SK-N-SH (cell line): Measurements from ENCODE around the gene ARHGAP26. TPM values are rescaled to one million over a fixed set of nuclear protein-coding genes. Genes with fewer than 3 reads are reported as not detected.

ENCODE experiments used
- CTCF ChIA-PET: fragments of 300-600, 350-600 bp; formaldehyde crosslinking; extraction: SDS; loops from one replicate; lab custom pipeline; 2021; lab: Yijun Ruan, JAX
- POLR2A ChIA-PET: fragments of 350-600 bp; sonication (Branson Sonifier 250); formaldehyde crosslinking; extraction: SDS; loops from one replicate; lab custom pipeline; 2020; ENCODE audit warnings: antibody characterized with exemption, inconsistent platforms; lab: Yijun Ruan, JAX
- DNase-seq: peaks from one replicate; pipeline ENCODE4 v3.0.0; 2012
- H2AFZ ChIP-seq: fragments of 200-600 bp; sonication (generic); 2 replicates; pipeline ENCODE4 v1.8.1; 2016; ENCODE audit warnings: antibody characterized with exemption, mild to moderate bottlenecking, low read depth
- H3F3A ChIP-seq: fragments of 200-600 bp; sonication (generic); replicated peaks from 2 replicates; pipeline ENCODE3; 2016; ENCODE audit warnings: antibody characterized with exemption, mild to moderate bottlenecking; ENCODE audit not compliant: insufficient read depth
- H3K27ac ChIP-seq, 2 experiments: fragments of 200-500 bp in 1 of 2; fragments of 200-600 bp in 1 of 2; sonication (Bioruptor generic) in 1 of 2; sonication (generic), shearing (Covaris generic) in 1 of 2; 2 replicates each; pipeline versions ENCODE4 v1.5.1 to v1.6.1; 2014 to 2016; ENCODE audit warnings: low read depth in 2 of 2, inconsistent platforms in 1 of 2, low read length in 1 of 2, mild to moderate bottlenecking in 1 of 2, mixed read lengths in 1 of 2
- H3K27me3 ChIP-seq: fragments of 200-600 bp; sonication (generic), shearing (Covaris generic); 2 replicates; pipeline ENCODE4 v1.6.1; 2016; ENCODE audit warnings: mixed run types; ENCODE audit not compliant: insufficient read depth
- H3K36me3 ChIP-seq, 2 experiments: fragments of 200-500 bp in 1 of 2; fragments of 200-600 bp in 1 of 2; sonication (Bioruptor generic) in 1 of 2; sonication (generic) in 1 of 2; replicated peaks in 1 of 2; 2 replicates each; pipeline versions ENCODE3 to v1.5.1; 2014 to 2016; ENCODE audit warnings: low read length in 1 of 2, mild to moderate bottlenecking in 1 of 2; ENCODE audit not compliant: insufficient read depth in 2 of 2, control insufficient read depth in 1 of 2
- H3K4me1 ChIP-seq, 2 experiments: fragments of 200-500 bp in 1 of 2; fragments of 200-600 bp in 1 of 2; sonication (Bioruptor generic) in 1 of 2; sonication (generic), shearing (Covaris generic) in 1 of 2; 2 replicates each; pipeline versions ENCODE4 v1.5.1 to v1.6.1; 2014 to 2016; ENCODE audit warnings: low read depth in 1 of 2, low read length in 1 of 2, mixed run types in 1 of 2; ENCODE audit not compliant: insufficient read depth in 2 of 2, control insufficient read depth in 1 of 2
- H3K4me2 ChIP-seq: fragments of 200-600 bp; sonication (generic), shearing (Covaris generic); 2 replicates; pipeline ENCODE4 v1.6.1; 2017; ENCODE audit warnings: mixed run types
- H3K4me3 ChIP-seq, 2 experiments: fragments of 200-500 bp in 1 of 2; fragments of 200-600 bp in 1 of 2; sonication (Bioruptor generic) in 1 of 2; sonication (generic), shearing (Covaris generic) in 1 of 2; 2 replicates each; pipeline versions ENCODE4 v1.5.1 to v1.8.1; 2014 to 2016; ENCODE audit warnings: low read depth in 2 of 2, inconsistent platforms in 1 of 2, low read length in 1 of 2, mild to moderate bottlenecking in 1 of 2, mixed read lengths in 1 of 2, moderate library complexity in 1 of 2
- H3K79me2 ChIP-seq: fragments of 200-600 bp; sonication (generic); 2 replicates; pipeline ENCODE4 v1.8.1; 2017; ENCODE audit warnings: mild to moderate bottlenecking; ENCODE audit not compliant: insufficient read depth
- H3K9ac ChIP-seq: fragments of 200-600 bp; sonication (generic); 2 replicates; pipeline ENCODE4 v1.6.1; 2017; ENCODE audit warnings: mixed run types
- H3K9me2 ChIP-seq: fragments of 200-600 bp; sonication (generic); 2 replicates; pipeline ENCODE4 v1.6.1; 2017; ENCODE audit warnings: mixed run types
- H3K9me3 ChIP-seq: fragments of 200-600 bp; sonication (generic); 2 replicates; pipeline ENCODE4 v1.6.1; 2017; ENCODE audit warnings: mixed run types, mild to moderate bottlenecking, moderate library complexity
- H4K20me1 ChIP-seq: fragments of 200-600 bp; sonication (generic); 2 replicates; pipeline ENCODE4 v1.6.1; 2017; ENCODE audit warnings: mild to moderate bottlenecking, mixed run types; ENCODE audit not compliant: insufficient read depth
- EP300 ChIP-seq, 2 experiments: IDR thresholded peaks; 2 replicates each; pipeline versions ENCODE4 v1.4.0 to v1.6.1; 2012; ENCODE audit warnings: borderline replicate concordance in 1 of 2, low read depth in 1 of 2, low read length in 1 of 2
- EZH2phosphoT487 ChIP-seq: fragments of 200-600 bp; sonication (generic); IDR thresholded peaks from 2 replicates; pipeline ENCODE4 v1.6.1; 2017; ENCODE audit warnings: low read depth, mixed run types, mild to moderate bottlenecking, antibody characterized with exemption, moderate library complexity, borderline replicate concordance
- FOXJ3 ChIP-seq: sonication (generic); formaldehyde crosslinking; IDR thresholded peaks from 2 replicates; pipeline ENCODE4 v1.5.1; 2020; ENCODE audit warnings: mild to moderate bottlenecking, missing genetic modification reagents
- MXI1 ChIP-seq: IDR thresholded peaks from 2 replicates; pipeline ENCODE4 v1.6.1; 2012; ENCODE audit warnings: mild to moderate bottlenecking, low read depth, low read length, improper control_type of control experiment
- NFIC ChIP-seq: IDR thresholded peaks from 2 replicates; pipeline ENCODE4 v1.4.0; 2012; ENCODE audit warnings: borderline replicate concordance
- POLR2AphosphoS5 ChIP-seq: IDR thresholded peaks from 2 replicates; pipeline ENCODE4 v1.6.1; 2012; ENCODE audit warnings: low read depth, low read length
- RXRA ChIP-seq: IDR thresholded peaks from 2 replicates; pipeline ENCODE4 v1.4.0; 2012; ENCODE audit warnings: low read depth, mild to moderate bottlenecking, borderline replicate concordance
- SIN3A ChIP-seq: IDR thresholded peaks from 2 replicates; pipeline ENCODE4 v1.6.1; 2012; ENCODE audit warnings: low read depth, mild to moderate bottlenecking, low read length, moderate library complexity, borderline replicate concordance
- SMC3 ChIP-seq: IDR thresholded peaks from 2 replicates; pipeline ENCODE4 v1.6.1; 2012; ENCODE audit warnings: low read depth, low read length, improper control_type of control experiment
- TEAD4 ChIP-seq: IDR thresholded peaks from 2 replicates; pipeline ENCODE4 v1.4.0; 2012; ENCODE audit warnings: mild to moderate bottlenecking, borderline replicate concordance; ENCODE audit not compliant: insufficient read depth
- WGBS: methylation state at CpG from one replicate; pipeline ENCODE4 v1.1.6; 2017; ENCODE audit warnings: low lambda C conversion rate; 5-methylcytosine and 5-hydroxymethylcytosine counted together
- polyA plus RNA-seq, 3 experiments: library from polyadenylated mRNA; depleted of rRNA; stranded (reverse); fragments of >200 nt; gene quantifications; 2 replicates each; pipeline ENCODE4 v1.2.3, GENCODE V29; 2012
- TF ChIP-seq, protein P1 (sequence below): IDR thresholded peaks from 2 replicates; pipeline ENCODE4; 2012
- TF ChIP-seq, protein P2 (sequence below): IDR thresholded peaks from 2 replicates; pipeline ENCODE4 v1.4.0; 2012; ENCODE audit warnings: low read depth, borderline replicate concordance
- TF ChIP-seq, protein P3 (sequence below): fragments of 150-350 bp; IDR thresholded peaks from 2 replicates; pipeline ENCODE4 v1.6.1; 2017; ENCODE audit warnings: antibody characterized with exemption, low read length, low read depth, borderline replicate concordance
- TF ChIP-seq, protein P4 (sequence below): fragments of 200-600 bp; sonication (generic); IDR thresholded peaks from 2 replicates; pipeline ENCODE4 v1.6.1; 2017; ENCODE audit warnings: antibody characterized with exemption, mild to moderate bottlenecking, moderate library complexity

The ARHGAP26 gene
- polyA plus RNA-seq, 1 of the 3 experiments (the other 2 are of a cell fraction): 6.1 TPM

DNA sequence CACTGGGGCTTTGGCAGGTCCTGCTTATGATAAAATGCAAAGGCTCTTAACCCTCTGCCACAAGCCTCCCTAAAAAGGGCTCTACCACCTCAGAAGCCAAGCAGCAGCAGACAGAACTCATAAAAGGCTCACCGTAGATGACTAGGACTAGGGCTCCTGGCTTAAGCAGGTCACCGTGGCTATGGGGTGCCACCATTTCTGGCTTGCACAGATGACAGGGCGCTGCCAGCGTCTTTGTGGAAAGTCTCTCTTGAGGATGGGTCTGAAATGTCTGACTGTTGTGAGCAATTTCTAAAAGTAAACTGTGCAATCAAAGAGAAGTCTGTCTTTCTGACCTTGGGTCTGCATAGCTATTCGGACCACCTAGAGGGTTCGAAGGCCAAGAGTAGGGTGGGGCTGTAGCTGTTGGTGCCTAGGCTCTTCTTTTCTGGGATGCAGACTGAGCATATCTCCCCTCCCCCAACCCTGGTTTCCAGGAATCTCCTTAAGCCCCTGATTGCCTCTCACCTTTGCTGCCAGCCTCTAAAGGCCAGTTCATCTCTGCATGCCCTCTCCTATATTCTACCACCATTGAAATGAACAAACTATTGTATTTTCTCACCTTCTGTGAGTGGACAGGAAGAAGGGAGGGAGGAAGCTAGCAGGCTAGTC lies 307.4 kb downstream of the ARHGAP26 start:
- CTCF ChIA-PET: no interaction called here
- TF ChIP-seq SIN3A (no peak), EZH2phosphoT487 (no peak)
- TF ChIP-seq, protein P1, sequence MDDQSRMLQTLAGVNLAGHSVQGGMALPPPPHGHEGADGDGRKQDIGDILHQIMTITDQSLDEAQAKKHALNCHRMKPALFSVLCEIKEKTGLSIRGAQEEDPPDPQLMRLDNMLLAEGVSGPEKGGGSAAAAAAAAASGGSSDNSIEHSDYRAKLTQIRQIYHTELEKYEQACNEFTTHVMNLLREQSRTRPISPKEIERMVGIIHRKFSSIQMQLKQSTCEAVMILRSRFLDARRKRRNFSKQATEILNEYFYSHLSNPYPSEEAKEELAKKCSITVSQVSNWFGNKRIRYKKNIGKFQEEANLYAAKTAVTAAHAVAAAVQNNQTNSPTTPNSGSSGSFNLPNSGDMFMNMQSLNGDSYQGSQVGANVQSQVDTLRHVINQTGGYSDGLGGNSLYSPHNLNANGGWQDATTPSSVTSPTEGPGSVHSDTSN: no peak
- no peak overlapping the region for H3K4me3 ChIP-seq
- H3F3A ChIP-seq: peaks cover 3% of the 10 kb centered on the region
- H2AFZ ChIP-seq: no peak overlapping the region
- H3K36me3 ChIP-seq: no peaks in the 10 kb centered on the region
- no peaks in the 10 kb centered on the region for H3K79me2 ChIP-seq
- H3K4me2 ChIP-seq: no peak overlapping the region
- WGBS: 89% methylated on average over 6 of the region's 6 CpGs
- POLR2A ChIA-PET: no interaction called here
- no peaks in the 10 kb centered on the region for H3K27me3 ChIP-seq
- H3K27ac ChIP-seq: no peak overlapping the region
- DNase-seq: no peak
- H4K20me1 ChIP-seq: no peaks in the 10 kb centered on the region
- no peaks in the 10 kb centered on the region for H3K9me3 ChIP-seq
- no peaks in the 10 kb centered on the region for H3K9me2 ChIP-seq
- H3K9ac ChIP-seq: no peak overlapping the region
- peaks cover 0 to 13% of the 10 kb centered on the region in 2 experiments; a peak in 2 of 4 replicates for H3K4me1 ChIP-seq

DNA sequence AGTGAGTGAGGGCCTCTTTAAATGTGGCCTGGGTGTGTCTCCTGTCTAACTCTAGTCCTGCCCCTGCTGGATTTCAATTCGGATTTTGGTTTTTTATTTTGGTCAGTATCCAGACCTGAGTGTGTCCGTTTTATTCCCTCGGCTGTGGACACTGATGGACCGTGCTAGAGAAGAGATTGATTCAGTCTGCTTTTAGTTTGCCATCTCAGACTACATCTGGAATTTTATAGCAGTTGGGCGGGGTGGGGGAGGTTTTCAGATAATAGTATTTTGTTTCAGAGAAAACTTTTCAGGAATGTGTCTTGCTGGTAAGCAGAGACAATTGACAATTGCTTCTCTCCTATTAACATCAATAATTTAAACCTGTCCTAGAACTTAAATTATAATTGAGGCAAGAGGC lies 308.1 kb downstream of the ARHGAP26 start:
- H3K4me1 ChIP-seq: peaks cover 0 to 13% of the 10 kb centered on the region in 2 experiments; a peak in 2 of 4 replicates
- CTCF ChIA-PET: no interaction called here
- no peak for TF ChIP-seq SMC3
- TF ChIP-seq, protein P1: no peak
- no peak for TF ChIP-seq MXI1
- TF ChIP-seq EZH2phosphoT487: no peak
- no peak for TF ChIP-seq NFIC
- TF ChIP-seq, protein P2, sequence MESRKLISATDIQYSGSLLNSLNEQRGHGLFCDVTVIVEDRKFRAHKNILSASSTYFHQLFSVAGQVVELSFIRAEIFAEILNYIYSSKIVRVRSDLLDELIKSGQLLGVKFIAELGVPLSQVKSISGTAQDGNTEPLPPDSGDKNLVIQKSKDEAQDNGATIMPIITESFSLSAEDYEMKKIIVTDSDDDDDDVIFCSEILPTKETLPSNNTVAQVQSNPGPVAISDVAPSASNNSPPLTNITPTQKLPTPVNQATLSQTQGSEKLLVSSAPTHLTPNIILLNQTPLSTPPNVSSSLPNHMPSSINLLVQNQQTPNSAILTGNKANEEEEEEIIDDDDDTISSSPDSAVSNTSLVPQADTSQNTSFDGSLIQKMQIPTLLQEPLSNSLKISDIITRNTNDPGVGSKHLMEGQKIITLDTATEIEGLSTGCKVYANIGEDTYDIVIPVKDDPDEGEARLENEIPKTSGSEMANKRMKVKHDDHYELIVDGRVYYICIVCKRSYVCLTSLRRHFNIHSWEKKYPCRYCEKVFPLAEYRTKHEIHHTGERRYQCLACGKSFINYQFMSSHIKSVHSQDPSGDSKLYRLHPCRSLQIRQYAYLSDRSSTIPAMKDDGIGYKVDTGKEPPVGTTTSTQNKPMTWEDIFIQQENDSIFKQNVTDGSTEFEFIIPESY: no peak
- TF ChIP-seq RXRA: no peak
- TF ChIP-seq, protein P3, sequence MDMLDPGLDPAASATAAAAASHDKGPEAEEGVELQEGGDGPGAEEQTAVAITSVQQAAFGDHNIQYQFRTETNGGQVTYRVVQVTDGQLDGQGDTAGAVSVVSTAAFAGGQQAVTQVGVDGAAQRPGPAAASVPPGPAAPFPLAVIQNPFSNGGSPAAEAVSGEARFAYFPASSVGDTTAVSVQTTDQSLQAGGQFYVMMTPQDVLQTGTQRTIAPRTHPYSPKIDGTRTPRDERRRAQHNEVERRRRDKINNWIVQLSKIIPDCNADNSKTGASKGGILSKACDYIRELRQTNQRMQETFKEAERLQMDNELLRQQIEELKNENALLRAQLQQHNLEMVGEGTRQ: no peak
- TF ChIP-seq POLR2AphosphoS5: no peak
- TF ChIP-seq FOXJ3 (CRISPR knock-in tag): no peak
- TF ChIP-seq, protein P4, sequence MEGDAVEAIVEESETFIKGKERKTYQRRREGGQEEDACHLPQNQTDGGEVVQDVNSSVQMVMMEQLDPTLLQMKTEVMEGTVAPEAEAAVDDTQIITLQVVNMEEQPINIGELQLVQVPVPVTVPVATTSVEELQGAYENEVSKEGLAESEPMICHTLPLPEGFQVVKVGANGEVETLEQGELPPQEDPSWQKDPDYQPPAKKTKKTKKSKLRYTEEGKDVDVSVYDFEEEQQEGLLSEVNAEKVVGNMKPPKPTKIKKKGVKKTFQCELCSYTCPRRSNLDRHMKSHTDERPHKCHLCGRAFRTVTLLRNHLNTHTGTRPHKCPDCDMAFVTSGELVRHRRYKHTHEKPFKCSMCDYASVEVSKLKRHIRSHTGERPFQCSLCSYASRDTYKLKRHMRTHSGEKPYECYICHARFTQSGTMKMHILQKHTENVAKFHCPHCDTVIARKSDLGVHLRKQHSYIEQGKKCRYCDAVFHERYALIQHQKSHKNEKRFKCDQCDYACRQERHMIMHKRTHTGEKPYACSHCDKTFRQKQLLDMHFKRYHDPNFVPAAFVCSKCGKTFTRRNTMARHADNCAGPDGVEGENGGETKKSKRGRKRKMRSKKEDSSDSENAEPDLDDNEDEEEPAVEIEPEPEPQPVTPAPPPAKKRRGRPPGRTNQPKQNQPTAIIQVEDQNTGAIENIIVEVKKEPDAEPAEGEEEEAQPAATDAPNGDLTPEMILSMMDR: no peak
- no peak for TF ChIP-seq TEAD4
- TF ChIP-seq EP300 (IDR thresholded peaks at IDR 0.05; ENCODE audit: borderline replicate concordance in 1 of 2, low read depth in 1 of 2, low read length in 1 of 2): no peak
- TF ChIP-seq, all 33 proteins: peak for 0
- DNase-seq: no peak
- no peaks in the 10 kb centered on the region for H4K20me1 ChIP-seq
- H3K27ac ChIP-seq: no peak overlapping the region
- H3K9me3 ChIP-seq: no peaks in the 10 kb centered on the region
- H3K36me3 ChIP-seq: no peaks in the 10 kb centered on the region
- H2AFZ ChIP-seq: no peak overlapping the region
- no peak overlapping the region for H3K9ac ChIP-seq
- H3K79me2 ChIP-seq: no peaks in the 10 kb centered on the region
- no peak overlapping the region for H3K4me2 ChIP-seq
- WGBS: 84% methylated on average over 5 of the region's 5 CpGs
- peaks cover 3% of the 10 kb centered on the region for H3F3A ChIP-seq
- POLR2A ChIA-PET: no interaction called here
- no peaks in the 10 kb centered on the region for H3K27me3 ChIP-seq
- no peak overlapping the region for H3K4me3 ChIP-seq
- H3K9me2 ChIP-seq: no peaks in the 10 kb centered on the region
